Endothelial cell of umbilical vein (primary cell): ENCODE measurements around the gene OLFM2. TPM values are rescaled to one million over a fixed set of nuclear protein-coding genes. Genes with fewer than 3 reads are reported as not detected.

Experiments used
- BruUV-seq: library from RNA; stranded (reverse); fragments of 400-500 nt; replicated peaks from 2 replicates; lab custom pipeline; 2021; lab: Mats Ljungman, UMichigan
- CTCF ChIA-PET: fragments of 300-600, 350-600 bp; sonication (Branson Sonifier 250); formaldehyde crosslinking; loops from one replicate; lab custom pipeline; 2021; ENCODE audit warnings: antibody characterized with exemption, inconsistent platforms; lab: Charles Lee
- POLR2A ChIA-PET: fragments of 300-600, 350-600 bp; sonication (Branson Sonifier 250); formaldehyde crosslinking; loops from one replicate; lab custom pipeline; 2021; ENCODE audit warnings: antibody characterized with exemption, inconsistent platforms; lab: Charles Lee
- DNase-seq: peaks from one replicate; pipeline ENCODE4 v3.0.0-alpha.2; 2011; ENCODE audit warnings: low read depth, low spot score
- FAIRE-seq: peaks from 2 replicates; lab custom pipeline; 2011; peaks lifted over from hg19 to GRCh38; lab: Jason Lieb, UNC
- H2AFZ ChIP-seq: 2 replicates; pipeline ENCODE4 v1.6.0; 2012; ENCODE audit warnings: low read depth, low read length, control low read depth, inconsistent platforms
- H3K27ac ChIP-seq: 2 replicates; pipeline ENCODE4 v1.5.1; 2011; ENCODE audit warnings: low read depth, mild to moderate bottlenecking, control low read depth, low read length, moderate library complexity; ENCODE audit not compliant: insufficient read depth
- H3K27me3 ChIP-seq, 2 experiments: 2 replicates each; pipeline versions ENCODE4 v1.6.0 to v1.6.1; 2011; ENCODE audit warnings: low read length in 2 of 2, mixed read lengths in 1 of 2; ENCODE audit not compliant: control insufficient read depth in 2 of 2, insufficient read depth in 2 of 2
- H3K36me3 ChIP-seq, 2 experiments: 2 replicates in 1 of 2; 3 replicates in 1 of 2; pipeline ENCODE4 v1.5.1; 2011; ENCODE audit warnings: low read length in 2 of 2, mild to moderate bottlenecking in 1 of 2, moderate library complexity in 1 of 2; ENCODE audit not compliant: control insufficient read depth in 2 of 2, insufficient read depth in 2 of 2; ENCODE audit errors: extremely low read depth in 1 of 2
- H3K4me1 ChIP-seq: 3 replicates; pipeline ENCODE4 v1.5.1; 2011; ENCODE audit warnings: mild to moderate bottlenecking, low read length; ENCODE audit not compliant: control insufficient read depth, insufficient read depth; ENCODE audit errors: extremely low read depth
- H3K4me2 ChIP-seq: 2 replicates; pipeline ENCODE4 v1.6.1; 2011; ENCODE audit warnings: low read length, control low read depth, mixed read lengths; ENCODE audit not compliant: insufficient read depth
- H3K4me3 ChIP-seq, 3 experiments: fragments of 200-600 bp in 1 of 3; sonication (generic), shearing (Covaris generic) in 1 of 3; replicated peaks in 1 of 3; 2 replicates each; pipeline ENCODE4 v1.5.1; 2011 to 2016; ENCODE audit warnings: control low read depth in 3 of 3, low read length in 3 of 3, mild to moderate bottlenecking in 2 of 3, inconsistent platforms in 1 of 3, low read depth in 1 of 3, moderate library complexity in 1 of 3; ENCODE audit not compliant: insufficient read depth in 1 of 3
- H3K79me2 ChIP-seq: 2 replicates; pipeline ENCODE4 v1.6.0; 2012; ENCODE audit warnings: low read length, inconsistent platforms; ENCODE audit not compliant: control insufficient read depth, insufficient read depth
- H3K9ac ChIP-seq: replicated peaks from 2 replicates; pipeline ENCODE3; 2011; ENCODE audit warnings: low read length, control low read depth; ENCODE audit not compliant: insufficient read depth; ENCODE audit errors: extremely low read depth
- H3K9me1 ChIP-seq: replicated peaks from 3 replicates; pipeline ENCODE4 v1.6.0; 2011; ENCODE audit warnings: mild to moderate bottlenecking, low read length; ENCODE audit not compliant: control insufficient read depth, insufficient read depth; ENCODE audit errors: extremely low read depth
- H3K9me3 ChIP-seq: replicated peaks from 2 replicates; pipeline ENCODE4 v1.5.1; 2012; ENCODE audit warnings: low read length, inconsistent platforms; ENCODE audit not compliant: control insufficient read depth, insufficient read depth
- H4K20me1 ChIP-seq: replicated peaks from 2 replicates; pipeline ENCODE3; 2011; ENCODE audit warnings: mild to moderate bottlenecking, low read length; ENCODE audit not compliant: control insufficient read depth, insufficient read depth; ENCODE audit errors: extremely low read depth
- EZH2 ChIP-seq: IDR thresholded peaks from 2 replicates; pipeline ENCODE4 v1.6.1; 2012; ENCODE audit warnings: borderline replicate concordance, low read depth, mild to moderate bottlenecking, moderate library complexity, low read length, inconsistent platforms; ENCODE audit not compliant: severe bottlenecking
- GATA2 ChIP-seq: IDR thresholded peaks from 2 replicates; pipeline ENCODE4 v1.7.0; 2011; ENCODE audit warnings: low read depth, mild to moderate bottlenecking, moderate library complexity, mixed read lengths, low read length; ENCODE audit not compliant: insufficient read length, insufficient read depth
- JUN ChIP-seq: IDR thresholded peaks from 2 replicates; pipeline ENCODE4 v1.6.1; 2011; ENCODE audit warnings: borderline replicate concordance, low read depth; ENCODE audit not compliant: insufficient read length, insufficient read depth
- MAX ChIP-seq: IDR thresholded peaks from 2 replicates; pipeline ENCODE4 v1.6.1; 2011; ENCODE audit not compliant: insufficient read depth, insufficient read length
- MYC ChIP-seq: IDR thresholded peaks from one replicate; pipeline ENCODE4 v1.6.1; 2011; ENCODE audit warnings: mild to moderate bottlenecking, low read depth, low read length
- POLR2AphosphoS5 ChIP-seq: IDR thresholded peaks from 2 replicates; pipeline ENCODE4 v1.6.1; 2012; ENCODE audit warnings: low read depth, mild to moderate bottlenecking, control low read depth, low read length, moderate library complexity; ENCODE audit not compliant: insufficient read depth
- dilution Hi-C: fragments of 300-500 bp; cut with MboI; formaldehyde crosslinking; loops from one replicate; pipeline ENCODE4 v1.15.0; 2019; ENCODE audit warnings: low sequenced_read_pairs; ENCODE audit not compliant: extremely low pct_ligation_motif_present
- intact Hi-C: fragments of 100-400 bp; cut with micrococcal nuclease; formaldehyde crosslinking; loops from one replicate; pipeline ENCODE4 v1.10.0; 2022
- polyA plus RNA-seq, 4 experiments: library from polyadenylated mRNA; depleted of rRNA in 3 of 4; stranded (reverse) in 3 of 4; unstranded in 1 of 4; fragments of >200 nt; gene quantifications; 2 replicates each; pipeline versions ENCODE4 v1.2.1 to v1.2.3, GENCODE V29; 2011 to 2012; ENCODE audit warnings: missing spikeins in 1 of 4
- total RNA-seq: library from RNA; stranded (reverse); gene quantifications from 2 replicates; pipeline ENCODE4 v1.2.3, GENCODE V29; 2021
- TF ChIP-seq, protein P1 (sequence below), 2 donors: IDR thresholded peaks; 1 replicate in 1 of 2; 2 replicates in 1 of 2; pipeline ENCODE4 v1.5.1; 2011; ENCODE audit warnings: low read length in 2 of 2, mild to moderate bottlenecking in 2 of 2, moderate library complexity in 2 of 2, control low read depth in 1 of 2, inconsistent platforms in 1 of 2, low read depth in 1 of 2; ENCODE audit not compliant: insufficient read depth in 1 of 2; ENCODE audit errors: extremely low read depth in 1 of 2

OLFM2 gene
- total and polyA plus RNA-seq, 2 donors (not counting 3 experiments of a cell fraction or from before 2014, with no cell fraction given) = 0.91 to 1.9 TPM

DNA sequence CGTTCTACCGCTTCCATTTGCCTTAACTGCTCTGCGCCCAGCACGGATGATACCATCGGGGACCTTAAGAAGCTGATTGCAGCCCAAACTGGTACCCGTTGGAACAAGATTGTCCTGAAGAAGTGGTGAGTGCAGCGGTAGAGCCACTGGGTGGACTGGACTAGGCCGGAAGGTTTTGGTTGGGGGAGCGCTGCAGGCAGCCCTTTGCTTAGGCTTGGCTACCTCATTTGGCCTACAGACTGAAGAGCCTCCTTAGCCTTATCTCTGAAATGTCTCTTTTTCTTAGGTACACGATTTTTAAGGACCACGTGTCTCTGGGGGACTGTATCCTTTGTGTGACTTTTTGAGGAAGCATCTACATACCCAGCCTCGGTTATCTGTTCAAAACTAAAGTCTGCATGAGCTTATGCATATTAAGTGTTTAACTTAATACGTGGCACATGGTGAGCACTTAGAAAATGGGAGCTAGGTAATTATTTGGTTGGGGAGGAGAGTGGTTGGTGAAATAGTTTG is 107.7 kb downstream of the OLFM2 start:
- ChIA-PET POLR2A (interaction anchor here (0.7 kb wide), 1 partner anchor 44 kb away, joined by 3 read pairs; no protein-coding TSS in a partner anchor), CTCF (interaction anchor here (1.0 kb wide), 1 partner anchor 207 kb away, joined by 5 read pairs; the partner anchor contains the start of gene ZNF561)
- TSS peak; percentile 55 for BruUV-seq

More for the DNA sequence above, 107.7 kb downstream of the OLFM2 start:
- no peaks in the 10 kb centered on the region for H4K20me1 ChIP-seq
- DNase-seq (no peak), FAIRE-seq (no peak)
- TF ChIP-seq MAX (no peak), POLR2AphosphoS5 (no peak), EZH2 (no peak), GATA2 (no peak), MYC (no peak), JUN (no peak)
- TF ChIP-seq, protein P1, sequence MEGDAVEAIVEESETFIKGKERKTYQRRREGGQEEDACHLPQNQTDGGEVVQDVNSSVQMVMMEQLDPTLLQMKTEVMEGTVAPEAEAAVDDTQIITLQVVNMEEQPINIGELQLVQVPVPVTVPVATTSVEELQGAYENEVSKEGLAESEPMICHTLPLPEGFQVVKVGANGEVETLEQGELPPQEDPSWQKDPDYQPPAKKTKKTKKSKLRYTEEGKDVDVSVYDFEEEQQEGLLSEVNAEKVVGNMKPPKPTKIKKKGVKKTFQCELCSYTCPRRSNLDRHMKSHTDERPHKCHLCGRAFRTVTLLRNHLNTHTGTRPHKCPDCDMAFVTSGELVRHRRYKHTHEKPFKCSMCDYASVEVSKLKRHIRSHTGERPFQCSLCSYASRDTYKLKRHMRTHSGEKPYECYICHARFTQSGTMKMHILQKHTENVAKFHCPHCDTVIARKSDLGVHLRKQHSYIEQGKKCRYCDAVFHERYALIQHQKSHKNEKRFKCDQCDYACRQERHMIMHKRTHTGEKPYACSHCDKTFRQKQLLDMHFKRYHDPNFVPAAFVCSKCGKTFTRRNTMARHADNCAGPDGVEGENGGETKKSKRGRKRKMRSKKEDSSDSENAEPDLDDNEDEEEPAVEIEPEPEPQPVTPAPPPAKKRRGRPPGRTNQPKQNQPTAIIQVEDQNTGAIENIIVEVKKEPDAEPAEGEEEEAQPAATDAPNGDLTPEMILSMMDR (IDR thresholded peaks at IDR 0.05; ENCODE audit: extremely low read depth in 1 of 2, insufficient read depth in 1 of 2, low read depth in 1 of 2, low read length in 2 of 2) = no peak
- H2AFZ ChIP-seq = no peak overlapping the region
- H3K36me3 ChIP-seq = peaks cover 0 to 3% of the 10 kb centered on the region in 2 experiments
- peaks cover 42% of the 10 kb centered on the region for H3K79me2 ChIP-seq
- intact Hi-C loops (no loop called here), dilution Hi-C loops (no loop called here)
- peak overlapping the region; percentile 91 for H3K4me2 ChIP-seq
- H3K27ac ChIP-seq = peak overlapping the region; percentile 48
- H3K9me3 ChIP-seq = no peaks in the 10 kb centered on the region
- no peaks in the 10 kb centered on the region for H3K9me1 ChIP-seq
- peak overlapping the region; percentile 89 to 97 (median 91) for H3K4me3 ChIP-seq
- no peaks in the 10 kb centered on the region for H3K27me3 ChIP-seq
- peak overlapping the region; percentile 80 for H3K9ac ChIP-seq
- H3K4me1 ChIP-seq = peaks cover 12% of the 10 kb centered on the region
